Psoas muscle (tissue), 8 donors: Measurements from ENCODE around the gene ICE2. TPM values are rescaled to one million over a fixed set of nuclear protein-coding genes. Genes with fewer than 3 reads are reported as not detected.
A peak's percentile ranks its signal among the peaks of the same experiment; 100 is the strongest.

ENCODE experiments used
- ATAC-seq, 4 donors: fragments of 200-7000 bp; cut with Tn5 transposase; one replicate each; pipeline ENCODE4 v1.9.1; 2020; ENCODE audit warnings: moderate library complexity in 3 of 4, mild to moderate bottlenecking in 2 of 4
- DNase-seq, 2 donors: peaks; one replicate each; pipeline ENCODE4 v3.0.0-alpha.2; 2020
- H3K27ac ChIP-seq: fragments of 200-600 bp; one replicate; pipeline ENCODE4 v1.8.0; 2022
- H3K27me3 ChIP-seq, 3 donors: fragments of 200-600 bp in 1 of 3; one replicate each; pipeline versions ENCODE4 v1.6.1 to v1.8.0; 2013 to 2022; ENCODE audit warnings: low read length in 2 of 3, mild to moderate bottlenecking in 2 of 3, moderate library complexity in 1 of 3; ENCODE audit not compliant: insufficient read depth in 3 of 3
- H3K36me3 ChIP-seq, 2 donors: fragments of 200-600 bp in 1 of 2; one replicate each; pipeline versions ENCODE4 v1.6.1 to v1.8.0; 2013 to 2022; ENCODE audit warnings: low read depth in 1 of 2, mild to moderate bottlenecking in 1 of 2, moderate library complexity in 1 of 2; ENCODE audit not compliant: insufficient read depth in 1 of 2
- H3K4me1 ChIP-seq: fragments of 200-600 bp; one replicate; pipeline ENCODE4 v1.8.0; 2022
- H3K4me3 ChIP-seq: fragments of 200-600 bp; one replicate; pipeline ENCODE4 v1.8.0; 2022; ENCODE audit warnings: mild to moderate bottlenecking
- H3K9me3 ChIP-seq: fragments of 200-600 bp; one replicate; pipeline ENCODE4 v1.8.0; 2022
- CTCF ChIP-seq: fragments of 200-600 bp; IDR thresholded peaks from one replicate; pipeline ENCODE4 v1.8.0; 2022; ENCODE audit warnings: antibody characterized with exemption
- WGBS, 3 donors: extraction: QIAGEN DNeasy Blood & Tissue Kit; methylation state at CpG; one replicate each; pipeline versions ENCODE4 v1.1.6 to v1.1.7; 2013; 5-methylcytosine and 5-hydroxymethylcytosine counted together
- intact Hi-C, 2 donors: fragments of 100-400 bp; cut with DNase I; formaldehyde crosslinking; loops; one replicate each; pipeline versions ENCODE4 v1.11.0 to v1.14.2; 2022
- polyA plus RNA-seq, 3 donors: library from polyadenylated mRNA; stranded (reverse); fragments of 200-250 nt; gene quantifications; one replicate each; pipeline ENCODE4 v1.2.3, GENCODE V29; 2013
- total RNA-seq, 4 donors: library from RNA; stranded (reverse); fragmentation: NEBNext Ultra II Directional in 2 of 4; extraction: Animal tissue kit (Norgen Biotek cat#: 25700) in 2 of 4; gene quantifications; one replicate each; pipeline versions ENCODE4 v1.2.1 to v1.2.4, GENCODE V29; 2021 to 2023
- donor health status: healthy with polysubstance abuse.
- donor health status: DM: no; HTN: no; CAD: no; lungs with moderate emphysema.
- donor health status: Bipolar disorder and iron deficiency.
- donor health status: healthy.
- donor health status: DM: yes; HTN: yes; CAD: no.
- donor health status: DM: no; HTN: no; CAD: no.
- donor health status: DM: no; HTN: no; CAD: no.
- donor health status: DM: yes; HTN: yes; CAD: no.

The ICE2 gene
- total and polyA plus RNA-seq, 7 donors = 5.2 to 25.9 (median 20.0) TPM

DNA sequence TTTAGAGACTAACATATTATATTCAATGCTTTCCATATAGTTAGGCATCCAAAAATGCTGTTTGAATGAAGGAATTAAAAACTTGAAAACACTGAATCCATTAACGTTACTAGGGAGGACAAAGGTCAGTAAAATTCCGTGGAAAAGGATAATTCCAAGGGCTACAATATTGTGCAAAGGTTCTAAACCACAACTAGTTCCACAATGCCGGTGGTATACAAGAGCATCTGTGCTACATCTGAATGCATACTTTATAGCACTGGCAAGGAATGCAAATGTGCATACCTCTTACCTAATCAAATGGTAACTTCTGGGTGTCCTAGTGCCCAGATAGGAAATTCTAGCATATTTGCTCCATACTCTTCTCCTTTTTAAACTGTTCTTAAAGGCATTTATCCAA lies 2.2 kb downstream of the ICE2 start:
- Histone ChIP-seq H3K4me1 (peaks cover 32% of the 10 kb centered on the region), H3K27ac (peak overlapping the region; percentile 94), H3K27me3 (no peaks in the 10 kb centered on the region), H3K4me3 (peak overlapping the region; percentile 89), H3K36me3 (peaks cover 0 to 35% of the 10 kb centered on the region in 2 donors), H3K9me3 (no peaks in the 10 kb centered on the region)
- no peak for TF ChIP-seq CTCF
- ATAC-seq (no peak), DNase-seq (no peak)
- WGBS, 3 donors = 25 to 46% (median 45%) methylated on average over 3 of the region's 3 CpGs
- intact Hi-C loops = loop anchor here in 1 of 2 donors (5.0 kb wide), 1 partner anchor 104 kb away; no protein-coding TSS in a partner anchor

GRCh38 chr15:60473135-60473534 lies 5.8 kb downstream of the ICE2 start:
- no peaks in the 10 kb centered on the region for H3K9me3 ChIP-seq
- no peak for TF ChIP-seq CTCF
- no peak overlapping the region for H3K27ac ChIP-seq
- peaks cover 0 to 52% of the 10 kb centered on the region in 2 donors for H3K36me3 ChIP-seq
- no peak overlapping the region for H3K4me3 ChIP-seq
- ATAC-seq (no peak), DNase-seq (no peak)
- WGBS, 3 donors = 93 to 97% (median 95%) methylated on average over 3 of the region's 3 CpGs
- H3K27me3 ChIP-seq = no peaks in the 10 kb centered on the region
- intact Hi-C loops = no loop called here
- peaks cover 43% of the 10 kb centered on the region for H3K4me1 ChIP-seq

- Histone ChIP-seq H3K36me3 (peaks cover 0 to 70% of the 10 kb centered on the region in 2 donors), H3K4me1 (peaks cover 25% of the 10 kb centered on the region), H3K9me3 (no peaks in the 10 kb centered on the region), H3K27ac (no peak overlapping the region), H3K4me3 (no peak overlapping the region), H3K27me3 (no peaks in the 10 kb centered on the region)
- no peak for DNase-seq
- TF ChIP-seq CTCF = no peak
- 43 to 63% (median 45%) methylated on average over 4 of the region's 4 CpGs for WGBS, 3 donors
- intact Hi-C loops = no loop called here
- peak in 2 of 4 donors; percentile 42 to 54 for ATAC-seq
Measured at GRCh38 chr15:60471314-60471713, 7.6 kb downstream of the ICE2 start.

- Histone ChIP-seq H3K4me1 (peaks cover 20% of the 10 kb centered on the region), H3K27ac (no peak overlapping the region), H3K36me3 (peaks cover 0 to 76% of the 10 kb centered on the region in 2 donors), H3K9me3 (no peaks in the 10 kb centered on the region), H3K4me3 (no peak overlapping the region), H3K27me3 (no peaks in the 10 kb centered on the region)
- intact Hi-C loops = loop anchor here in 1 of 2 donors (5.0 kb wide), 1 partner anchor 38 kb away; no protein-coding TSS in a partner anchor
- ATAC-seq = peak in 1 of 4 donors; percentile 32
- no peak for TF ChIP-seq CTCF
- no peak for DNase-seq
Measured at GRCh38 chr15:60469893-60470641, 8.9 kb downstream of the ICE2 start.
